Kidney epithelial cell (primary cell): ENCODE data around the gene SIT1. TPM values are rescaled to one million over a fixed set of nuclear protein-coding genes. Genes with fewer than 3 reads are reported as not detected.

Source experiments
- DNase-seq: peaks from one replicate; pipeline ENCODE4 v3.0.0-alpha.2; 2010; ENCODE audit warnings: low read depth
- H3K27me3 ChIP-seq: 2 replicates; pipeline ENCODE4 v1.6.0; 2011; ENCODE audit warnings: low read length; ENCODE audit not compliant: control insufficient read depth, insufficient read depth
- H3K36me3 ChIP-seq: 2 replicates; pipeline ENCODE4 v1.5.1; 2011; ENCODE audit warnings: low read length; ENCODE audit not compliant: control insufficient read depth, insufficient read depth
- H3K4me3 ChIP-seq: 2 replicates; pipeline ENCODE4 v1.5.1; 2011; ENCODE audit warnings: low read depth, mild to moderate bottlenecking, control low read depth, low read length
- CTCF ChIP-seq: IDR thresholded peaks from 2 replicates; pipeline ENCODE4 v1.5.1; 2011; ENCODE audit warnings: mild to moderate bottlenecking, moderate library complexity, low read length, control low read depth, inconsistent platforms; ENCODE audit not compliant: insufficient read depth, poor library complexity, severe bottlenecking
- total RNA-seq: library from RNA; depleted of rRNA; stranded (reverse); fragments of >200 nt; gene quantifications from 2 replicates; pipeline ENCODE4 v1.2.3, GENCODE V29; 2015

SIT1 gene
- total RNA-seq, 1 donor from 2014 or later, result not detected

- H3K4me3 ChIP-seq, result no peak overlapping the region
- TF ChIP-seq CTCF, result no peak
- peaks cover 3% of the 10 kb centered on the region for H3K27me3 ChIP-seq
- no peak for DNase-seq
- H3K36me3 ChIP-seq, result no peaks in the 10 kb centered on the region
Observed at GRCh38 chr9:35674025-35674361, 23.3 kb upstream of the SIT1 start.

GRCh38 chr9:35673132-35674024, 22.6 kb upstream of the SIT1 start, which contains the start of gene CA9:
Gene CA9, plus strand, starts transcription at chr9:35673928. Its CDS starts 32 bp downstream, at chr9:35673960.
- DNase-seq, result no peak
- Histone ChIP-seq H3K27me3 (peaks cover 3% of the 10 kb centered on the region), H3K36me3 (no peaks in the 10 kb centered on the region), H3K4me3 (no peak within 1 kb of the TSS)
- TF ChIP-seq CTCF, result no peak

GRCh38 chr9:35669331-35670145, 18.8 kb upstream of the SIT1 start:
- Histone ChIP-seq H3K4me3 (no peak overlapping the region), H3K36me3 (no peaks in the 10 kb centered on the region), H3K27me3 (no peaks in the 10 kb centered on the region)
- DNase-seq, result no peak
- no peak for TF ChIP-seq CTCF

DNA sequence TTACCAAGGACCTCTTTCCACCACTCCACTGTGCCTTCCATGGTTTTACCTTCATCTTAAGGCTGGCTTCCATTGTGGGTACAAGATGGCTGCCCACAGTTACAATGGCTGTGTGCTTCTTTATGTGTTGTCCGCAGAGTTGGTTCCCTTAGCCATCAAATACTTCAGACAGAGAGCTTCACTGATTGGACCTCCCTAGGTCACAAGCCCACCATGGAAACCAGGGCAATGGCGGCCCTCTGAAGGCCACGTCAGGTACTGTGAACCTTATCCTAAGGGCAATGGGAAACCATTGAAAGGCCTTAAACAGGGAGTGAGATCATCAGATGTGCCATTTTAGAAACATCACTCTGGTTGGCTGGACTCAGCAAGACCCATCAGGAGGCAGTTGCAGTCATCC, 17.2 kb upstream of the SIT1 start:
- Histone ChIP-seq H3K4me3 (no peak overlapping the region), H3K27me3 (no peaks in the 10 kb centered on the region), H3K36me3 (no peaks in the 10 kb centered on the region)
- no peak for DNase-seq
- TF ChIP-seq CTCF, result no peak

DNA sequence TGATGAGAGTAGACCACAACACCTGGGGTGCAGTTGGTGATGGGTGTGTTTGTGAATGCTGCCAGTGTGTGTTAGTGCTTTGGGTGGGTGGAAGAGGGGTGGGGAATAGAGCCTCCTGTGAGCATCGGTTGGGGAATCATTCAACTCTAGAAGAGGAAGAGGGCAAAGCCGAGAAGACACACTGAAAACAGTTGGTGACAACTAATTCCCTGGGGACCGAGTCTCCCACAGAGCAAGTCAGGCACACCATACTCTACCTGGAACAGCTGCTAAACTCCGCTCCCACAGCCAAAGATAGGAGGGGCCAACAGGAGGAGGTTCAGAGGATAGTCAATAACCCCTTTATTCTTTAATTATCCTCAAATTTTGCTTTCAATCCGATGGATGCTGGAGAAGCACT, 15.8 kb upstream of the SIT1 start:
- no peak for DNase-seq
- Histone ChIP-seq H3K36me3 (no peaks in the 10 kb centered on the region), H3K27me3 (no peaks in the 10 kb centered on the region), H3K4me3 (no peak overlapping the region)
- TF ChIP-seq CTCF, result no peak
